ENCODE results near the gene MACC1.

- TF ChIP-seq CTCF (conservative IDR thresholded peaks at IDR 0.05; ENCODE audit: low read depth, low read length) (no peak), EZH2 (IDR thresholded peaks at IDR 0.05; ENCODE audit: low read length, unreplicated experiment) (no peak)
Measured at GRCh38 chr7:20111821-20112542, 105.2 kb downstream of the MACC1 start.

All from PC-3 (cell line).